Stimulated activated CD4-positive, alpha-beta T cell treated with anti-CD3 and anti-CD28 coated beads, Interleukin-2, amount 100 ng/mL, for 24 hours (primary cell): ENCODE data around the gene TTC36.
"Not testable (repeated sequence)": the region's sequence is repeated elsewhere in the genome, so short reads cannot be mapped to it uniquely, and the experiment has no call there.

ENCODE experiments used
- DNase-seq, 2 donors: peaks; one replicate each; pipeline ENCODE4 v3.0.0-alpha.2; 2020

The TTC36 gene

DNA sequence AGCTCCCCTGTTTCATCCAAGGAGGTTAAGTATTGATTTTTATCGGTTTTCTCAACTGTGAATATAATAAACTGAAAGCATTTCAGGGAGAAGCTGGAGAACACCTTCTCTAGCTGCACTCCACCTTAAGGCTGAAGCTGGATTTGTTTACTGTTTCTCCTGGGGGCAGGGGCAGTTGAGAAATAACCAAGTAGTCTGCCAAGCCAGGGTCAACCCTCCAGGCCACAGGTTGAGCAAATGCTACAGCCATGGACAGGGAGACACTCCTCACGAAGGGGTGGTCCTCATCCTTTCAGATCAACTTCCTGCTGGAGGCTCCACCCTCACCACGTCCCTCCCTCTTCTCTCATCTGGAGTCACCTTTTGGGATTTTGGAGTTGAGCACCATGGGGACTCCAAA lies at the start of gene TTC36:
TSS of gene TTC36 (plus strand) at position 366 of the 400 bp plus-strand sequence. CDS start at position 387, 21 bp downstream.
- no peak for DNase-seq

DNA sequence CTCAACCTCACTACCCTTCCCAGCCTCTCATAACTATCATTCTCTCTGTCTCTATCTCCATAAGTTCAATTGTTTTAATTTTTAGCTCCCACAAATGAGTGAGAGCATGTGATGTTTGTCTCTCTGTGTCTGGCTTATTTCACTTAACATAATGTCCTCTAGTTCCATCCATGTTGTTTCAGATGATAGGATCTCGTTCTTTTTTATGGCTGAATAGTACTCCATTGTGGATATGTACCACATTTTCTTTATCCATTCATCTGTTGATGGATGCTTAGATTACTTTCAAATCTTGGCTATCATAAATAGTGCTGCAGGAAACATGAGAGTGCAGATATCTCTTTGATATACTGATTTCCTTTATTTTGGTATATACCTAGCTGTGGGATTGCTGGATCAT lies 46.0 kb upstream of the TTC36 start:
- not testable (repeated sequence) for DNase-seq

DNA sequence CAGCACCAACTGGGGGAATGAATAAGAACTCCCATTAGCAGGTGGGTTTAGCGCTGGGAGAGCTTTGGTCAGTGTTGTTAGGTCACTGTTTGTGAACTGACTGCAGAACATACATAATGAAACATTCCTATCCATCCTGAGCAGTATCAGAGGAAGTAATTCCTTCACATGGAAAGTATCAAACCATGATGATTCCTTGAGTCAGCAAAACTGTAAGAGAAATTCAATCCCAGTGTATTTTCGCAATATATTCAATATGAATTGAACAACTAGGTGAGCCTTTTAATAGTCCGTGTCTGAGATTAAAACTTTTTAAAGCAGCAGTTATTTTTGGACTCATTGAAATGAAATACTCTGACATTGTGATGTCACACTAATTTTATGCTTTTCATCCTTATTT lies 42.9 kb upstream of the TTC36 start:
- no peak for DNase-seq

GRCh38 chr11:118485273-118485672 lies 42.0 kb upstream of the TTC36 start:
- no peak for DNase-seq

GRCh38 chr11:118488480-118489109 lies 38.7 kb upstream of the TTC36 start:
- peak; percentile 82 to 85 for DNase-seq

- DNase-seq, result no peak
Measured at GRCh38 chr11:118491041-118491440, 36.2 kb upstream of the TTC36 start.

DNA sequence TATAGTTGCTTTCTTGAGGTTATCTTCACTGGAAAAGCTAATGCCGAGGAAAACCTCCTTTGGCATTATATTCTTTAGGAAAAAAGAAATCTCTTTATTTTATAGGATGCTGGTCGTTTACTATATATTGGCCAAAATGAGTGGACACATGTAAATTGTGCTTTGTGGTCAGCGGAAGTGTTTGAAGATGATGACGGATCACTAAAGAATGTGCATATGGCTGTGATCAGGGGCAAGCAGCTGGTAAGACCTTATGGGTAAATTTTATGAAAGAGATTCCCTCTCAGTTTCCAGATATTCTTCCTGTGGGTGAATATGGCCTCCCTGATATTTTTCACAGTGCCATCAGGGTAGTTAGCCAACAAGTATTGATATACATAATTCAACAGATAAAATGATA lies 29.4 kb upstream of the TTC36 start:
- DNase-seq, result no peak

DNA sequence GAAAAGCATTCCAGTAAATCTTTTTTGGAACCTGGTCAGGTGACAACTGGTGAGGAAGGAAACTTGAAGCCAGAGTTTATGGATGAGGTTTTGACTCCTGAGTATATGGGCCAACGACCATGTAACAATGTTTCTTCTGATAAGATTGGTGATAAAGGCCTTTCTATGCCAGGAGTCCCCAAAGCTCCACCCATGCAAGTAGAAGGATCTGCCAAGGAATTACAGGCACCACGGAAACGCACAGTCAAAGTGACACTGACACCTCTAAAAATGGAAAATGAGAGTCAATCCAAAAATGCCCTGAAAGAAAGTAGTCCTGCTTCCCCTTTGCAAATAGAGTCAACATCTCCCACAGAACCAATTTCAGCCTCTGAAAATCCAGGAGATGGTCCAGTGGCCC lies 24.1 kb upstream of the TTC36 start:
- DNase-seq, result no peak

DNA sequence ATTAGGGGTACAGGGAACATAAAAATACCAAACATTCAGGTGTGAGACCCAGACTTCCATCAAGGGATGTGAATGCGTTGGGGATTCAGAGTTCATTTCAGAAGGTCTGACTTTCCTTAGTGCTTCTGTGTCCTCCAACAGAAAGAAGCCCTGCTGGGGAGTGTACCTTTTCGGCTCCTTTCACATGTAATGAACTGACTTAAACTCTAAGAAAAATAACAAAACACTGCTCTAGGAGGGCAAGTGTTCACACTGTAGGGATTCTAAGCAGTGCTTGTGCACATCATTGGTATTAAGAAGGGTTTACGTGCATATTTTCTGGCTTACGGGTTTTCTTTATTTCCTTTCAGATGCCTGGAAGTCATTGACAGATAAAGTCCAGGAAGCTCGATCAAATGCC lies 15.7 kb upstream of the TTC36 start:
- DNase-seq, result no peak

- no peak for DNase-seq
Measured at GRCh38 chr11:118514103-118514502, 13.2 kb upstream of the TTC36 start.

GRCh38 chr11:118519549-118519948 lies 7.7 kb upstream of the TTC36 start:
- DNase-seq, result no peak

GRCh38 chr11:118521892-118522311 lies 5.4 kb upstream of the TTC36 start:
- no peak for DNase-seq

GRCh38 chr11:118522571-118523072 lies 4.7 kb upstream of the TTC36 start:
- no peak for DNase-seq

- DNase-seq, result no peak
Measured at GRCh38 chr11:118524356-118524755, 2.9 kb upstream of the TTC36 start.

DNA sequence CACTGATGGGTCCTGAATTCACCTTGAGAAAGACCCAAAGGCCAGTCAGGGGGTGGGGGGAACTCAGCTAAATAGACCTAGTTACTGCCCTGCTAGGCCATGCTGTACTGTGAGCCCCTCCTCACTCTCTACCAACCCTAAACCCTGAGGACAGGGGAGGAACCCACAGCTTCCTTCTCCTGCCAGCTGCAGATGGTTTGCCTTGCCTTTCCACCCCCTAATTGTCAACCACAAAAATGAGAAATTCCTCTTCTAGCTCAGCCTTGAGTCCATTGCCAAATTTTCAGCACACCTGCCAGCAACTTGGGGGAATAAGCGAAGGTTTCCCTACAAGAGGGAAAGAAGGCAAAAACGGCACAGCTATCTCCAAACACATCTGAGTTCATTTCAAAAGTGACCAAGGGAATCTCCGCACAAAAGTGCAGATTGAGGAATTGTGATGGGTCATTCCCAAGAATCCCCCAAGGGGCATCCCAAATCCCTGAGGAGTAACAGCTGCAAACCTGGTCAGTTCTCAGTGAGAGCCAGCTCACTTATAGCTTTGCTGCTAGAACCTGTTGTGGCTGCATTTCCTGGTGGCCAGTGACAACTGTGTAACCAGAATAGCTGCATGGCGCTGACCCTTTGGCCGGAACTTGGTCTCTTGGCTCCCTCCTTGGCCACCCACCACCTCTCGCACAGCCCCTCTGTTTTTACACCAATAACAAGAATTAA lies 2.4 kb upstream of the TTC36 start:
- no peak for DNase-seq

GRCh38 chr11:118526688-118527087 lies 586 bp upstream of the TTC36 start:
- no peak for DNase-seq

DNA sequence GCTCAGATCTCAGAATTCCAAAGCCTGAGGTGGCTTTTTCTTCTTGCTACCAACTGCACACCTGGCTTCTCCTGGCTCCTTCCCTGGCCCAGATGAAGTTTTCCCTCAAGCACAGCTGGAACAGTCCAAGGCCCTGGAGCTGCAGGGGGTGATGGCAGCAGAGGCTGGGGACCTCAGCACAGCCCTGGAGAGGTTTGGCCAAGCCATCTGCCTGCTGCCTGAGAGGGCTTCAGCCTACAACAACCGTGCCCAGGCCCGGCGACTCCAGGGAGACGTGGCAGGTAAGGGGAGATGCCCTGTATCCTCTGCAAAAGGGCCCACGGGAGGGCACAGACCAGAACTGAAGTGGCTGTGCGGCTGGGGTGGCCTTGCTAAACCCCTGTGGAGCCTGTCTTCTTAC lies 1.2 kb downstream of the TTC36 start:
- no peak for DNase-seq

DNA sequence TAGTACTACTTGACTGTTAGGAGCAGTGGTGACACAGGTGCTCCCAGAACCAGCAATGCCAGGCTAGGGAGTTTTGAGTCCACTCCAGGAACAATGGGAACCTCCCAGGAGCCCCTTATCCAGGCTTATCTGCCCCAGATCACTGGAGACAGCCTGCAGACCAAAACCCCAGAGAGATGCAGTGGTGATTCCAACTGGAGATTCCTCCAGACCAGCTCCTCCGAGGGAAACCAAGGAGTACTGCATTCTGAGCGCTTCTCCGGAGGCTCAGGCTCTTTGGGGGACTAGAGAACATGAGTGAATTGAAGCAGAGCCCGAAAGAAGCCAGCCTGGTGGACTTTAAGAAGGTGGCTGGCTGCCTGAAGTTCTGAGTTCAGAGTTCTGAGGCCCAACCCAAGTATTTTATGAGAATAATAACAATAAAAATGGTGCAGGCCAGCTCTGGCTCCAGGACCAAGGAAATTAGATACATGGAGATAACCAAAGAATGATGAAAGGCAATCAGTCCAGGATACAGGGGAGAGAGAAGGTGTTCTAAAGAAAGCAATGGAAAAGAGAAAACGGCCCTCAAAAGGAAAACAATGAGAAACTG lies 2.4 kb downstream of the TTC36 start:
- no peak for DNase-seq

DNA sequence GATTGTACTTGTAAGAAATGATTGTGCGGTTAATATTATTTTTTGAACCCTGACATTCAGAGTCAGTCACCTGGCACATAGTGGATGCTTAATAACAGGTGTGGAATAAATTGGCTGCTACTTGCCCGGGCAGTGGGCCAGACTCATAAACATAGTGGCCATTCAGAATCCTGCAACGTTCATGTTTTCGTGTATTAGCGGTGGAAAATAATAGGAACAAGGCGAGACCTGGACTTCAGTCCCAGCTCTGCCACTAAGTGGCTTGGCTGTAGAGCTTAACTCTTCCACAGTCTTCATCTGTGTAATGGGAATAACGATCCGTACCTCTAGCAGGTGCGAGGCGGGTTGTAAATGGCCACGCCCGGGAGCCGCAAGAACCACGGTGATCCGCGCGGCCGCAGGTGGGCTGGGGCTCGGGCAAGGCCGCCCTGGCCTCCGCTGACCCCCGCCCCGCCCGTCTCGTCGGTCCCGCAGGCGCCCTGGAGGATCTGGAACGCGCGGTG lies 3.0 kb downstream of the TTC36 start:
- no peak for DNase-seq

- DNase-seq, result peak; percentile 78 to 82
Measured at GRCh38 chr11:118530683-118531596, 3.7 kb downstream of the TTC36 start, which contains the start of gene TMEM25. Gene TMEM25, plus strand, starts transcription at chr11:118531192. Its CDS starts 610 bp downstream, at chr11:118531802.

GRCh38 chr11:118531597-118532084 lies 4.4 kb downstream of the TTC36 start:
- no peak for DNase-seq

GRCh38 chr11:118532091-118532490 lies 4.8 kb downstream of the TTC36 start:
- DNase-seq, result no peak
